Liver (tissue), 9 donors: ENCODE results near the gene MPPE1. TPM values are rescaled to one million over a fixed set of nuclear protein-coding genes. Genes with fewer than 3 reads are reported as not detected.

Source experiments
- DNase-seq: peaks from one replicate; pipeline ENCODE4 v3.0.0-alpha.2; 2017; ENCODE audit warnings: low spot score
- H3K27ac ChIP-seq, 2 donors: one replicate each; pipeline ENCODE4 v1.7.0; 2013; ENCODE audit warnings: inconsistent platforms in 2 of 2, low read length in 2 of 2, control low read depth in 1 of 2, low read depth in 1 of 2, mild to moderate bottlenecking in 1 of 2
- H3K27me3 ChIP-seq, 4 donors: one replicate each; pipeline versions ENCODE4 v1.6.1 to v1.7.0; 2013; ENCODE audit warnings: low read length in 3 of 4, inconsistent platforms in 1 of 4, mild to moderate bottlenecking in 1 of 4, moderate library complexity in 1 of 4; ENCODE audit not compliant: control insufficient read depth in 4 of 4, insufficient read depth in 4 of 4
- H3K36me3 ChIP-seq, 4 donors: one replicate each; pipeline versions ENCODE4 v1.6.1 to v1.7.0; 2013; ENCODE audit warnings: low read length in 3 of 4, mild to moderate bottlenecking in 3 of 4, low read depth in 1 of 4, moderate library complexity in 1 of 4; ENCODE audit not compliant: control insufficient read depth in 4 of 4, insufficient read depth in 3 of 4
- H3K4me1 ChIP-seq, 4 donors: one replicate each; pipeline versions ENCODE4 v1.6.1 to v1.7.0; 2013; ENCODE audit warnings: low read length in 3 of 4, mild to moderate bottlenecking in 3 of 4, moderate library complexity in 1 of 4; ENCODE audit not compliant: control insufficient read depth in 4 of 4, insufficient read depth in 4 of 4
- H3K4me3 ChIP-seq, 3 donors: one replicate each; pipeline versions ENCODE4 v1.6.1 to v1.7.0; 2013; ENCODE audit warnings: low read length in 3 of 3, control low read depth in 1 of 3, low read depth in 1 of 3, mild to moderate bottlenecking in 1 of 3
- H3K9ac ChIP-seq, 2 donors: one replicate each; pipeline ENCODE4 v1.7.0; 2013; ENCODE audit warnings: low read length in 2 of 2, mild to moderate bottlenecking in 2 of 2, moderate library complexity in 2 of 2, control low read depth in 1 of 2, low read depth in 1 of 2
- H3K9me3 ChIP-seq, 4 donors: one replicate each; pipeline versions ENCODE4 v1.6.1 to v1.7.0; 2013; ENCODE audit warnings: low read length in 3 of 4; ENCODE audit not compliant: control insufficient read depth in 4 of 4
- EGR1 ChIP-seq, 2 donors: IDR thresholded peaks; 2 replicates each; pipeline ENCODE4 v1.6.1; 2016 to 2018; ENCODE audit warnings: antibody characterized with exemption in 2 of 2, low read depth in 2 of 2
- FOXA1 ChIP-seq: IDR thresholded peaks from 2 replicates; pipeline ENCODE4 v1.6.1; 2016; ENCODE audit warnings: antibody characterized with exemption
- FOXA2 ChIP-seq: IDR thresholded peaks from 2 replicates; pipeline ENCODE4 v1.6.1; 2016; ENCODE audit warnings: antibody characterized with exemption
- GABPA ChIP-seq, 2 donors: IDR thresholded peaks in 1 of 2; conservative IDR thresholded peaks in 1 of 2; 2 replicates each; pipeline ENCODE4 v1.6.1; 2016; ENCODE audit warnings: antibody characterized with exemption in 2 of 2, mild to moderate bottlenecking in 1 of 2, moderate library complexity in 1 of 2
- HNF4A ChIP-seq, 2 donors: conservative IDR thresholded peaks; 2 replicates each; pipeline ENCODE4 v1.6.1; 2016; ENCODE audit warnings: antibody characterized with exemption in 2 of 2, mild to moderate bottlenecking in 2 of 2
- HNF4G ChIP-seq: IDR thresholded peaks from 2 replicates; pipeline ENCODE4 v1.6.1; 2016; ENCODE audit warnings: antibody characterized with exemption
- JUND ChIP-seq, 2 donors: IDR thresholded peaks; 2 replicates each; pipeline ENCODE4 v1.6.1; 2016; ENCODE audit warnings: antibody characterized with exemption in 2 of 2
- NR2F2 ChIP-seq: IDR thresholded peaks from 2 replicates; pipeline ENCODE4 v1.6.1; 2016; ENCODE audit warnings: antibody characterized with exemption
- RAD21 ChIP-seq, 2 donors: IDR thresholded peaks; 2 replicates each; pipeline ENCODE4 v1.6.1; 2016; ENCODE audit warnings: antibody characterized with exemption in 2 of 2, mild to moderate bottlenecking in 2 of 2
- RXRA ChIP-seq, 2 donors: IDR thresholded peaks; 2 replicates each; pipeline ENCODE4 v1.6.1; 2017 to 2018; ENCODE audit warnings: antibody characterized with exemption in 2 of 2, mild to moderate bottlenecking in 1 of 2
- SP1 ChIP-seq: IDR thresholded peaks from 2 replicates; pipeline ENCODE4 v1.6.1; 2018; ENCODE audit warnings: antibody characterized with exemption, mild to moderate bottlenecking
- TAF1 ChIP-seq: conservative IDR thresholded peaks from 2 replicates; pipeline ENCODE4 v1.6.1; 2016; ENCODE audit warnings: antibody characterized with exemption, mild to moderate bottlenecking
- YY1 ChIP-seq: IDR thresholded peaks from 2 replicates; pipeline ENCODE4 v1.6.1; 2016; ENCODE audit warnings: antibody characterized with exemption, mild to moderate bottlenecking
- WGBS: extraction: QIAGEN DNeasy Blood & Tissue Kit; methylation state at CpG from one replicate; pipeline ENCODE4 v1.1.7; 2013; 5-methylcytosine and 5-hydroxymethylcytosine counted together
- polyA plus RNA-seq, 2 donors: library from polyadenylated mRNA; stranded (reverse) in 1 of 2; unstranded in 1 of 2; fragments of 200-250 nt in 1 of 2; fragments of >200 nt in 1 of 2; fragmentation: Nextera tagmentation in 1 of 2; extraction: Ambion mirVana in 1 of 2; gene quantifications; one replicate each; pipeline versions ENCODE4 v1.2.1 to v1.2.3, GENCODE V29; 2013 to 2015
- total RNA-seq, 2 donors: library from RNA; depleted of rRNA; stranded (reverse); fragments of >200 nt; gene quantifications; one replicate each; pipeline ENCODE4 v1.2.3, GENCODE V29; 2014
- TF ChIP-seq, protein P1 (sequence below): fragments of 150-350 bp; IDR thresholded peaks from 2 replicates; pipeline ENCODE4 v1.5.1; 2017; ENCODE audit warnings: improper control_type of control experiment, low read depth, low read length; ENCODE audit not compliant: missing input control
- TF ChIP-seq, protein P2 (sequence below): IDR thresholded peaks from 2 replicates; pipeline ENCODE4 v1.6.1; 2016; ENCODE audit warnings: antibody characterized with exemption, mild to moderate bottlenecking
- TF ChIP-seq, protein P3 (sequence below): IDR thresholded peaks from 2 replicates; pipeline ENCODE4 v1.6.1; 2016; ENCODE audit warnings: antibody characterized with exemption
- TF ChIP-seq, protein P4 (sequence below): IDR thresholded peaks from 2 replicates; pipeline ENCODE4 v1.6.1; 2016; ENCODE audit warnings: antibody characterized with exemption
- TF ChIP-seq, protein P5 (sequence below): IDR thresholded peaks from 2 replicates; pipeline ENCODE4 v1.6.1; 2016; ENCODE audit warnings: antibody characterized with exemption
- donor health status: healthy.
- donor health status: healthy.
- donor health status: healthy.
- donor health status: healthy.
- donor health status: healthy.

MPPE1 gene
- total and polyA plus RNA-seq, 4 donors: 9.8 to 31.6 (median 26.1) TPM

DNA sequence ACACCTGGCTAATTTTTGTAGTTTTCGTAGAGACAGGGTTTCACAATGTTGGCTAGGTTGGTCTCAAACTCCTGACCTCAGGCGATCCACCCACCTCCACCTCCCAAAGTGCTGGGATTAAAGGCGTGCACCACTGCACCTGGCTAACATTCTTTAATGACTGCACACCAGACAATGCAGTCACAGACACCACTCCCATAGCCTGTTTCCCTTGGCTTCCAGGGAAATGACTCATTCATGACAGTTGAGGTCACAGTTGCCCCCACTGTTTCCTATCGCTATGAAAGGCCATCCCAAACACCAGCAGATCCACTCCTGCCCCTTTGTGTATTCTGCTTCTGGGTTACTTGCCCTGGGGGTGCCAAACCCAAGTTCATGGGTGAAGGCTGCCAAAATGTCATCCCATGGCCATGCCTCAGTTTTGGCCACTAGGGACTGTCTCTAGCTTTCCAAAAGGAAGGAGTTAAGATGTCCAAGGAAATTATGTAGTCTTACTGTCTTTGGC lies 48.2 kb downstream of the MPPE1 start:
- Histone ChIP-seq H3K36me3 (no peaks in the 10 kb centered on the region), H3K27me3 (no peaks in the 10 kb centered on the region), H3K4me3 (no peak overlapping the region), H3K4me1 (peaks cover 0 to 3% (median 0%) of the 10 kb centered on the region in 4 donors), H3K27ac (no peak overlapping the region), H3K9ac (no peak overlapping the region), H3K9me3 (no peaks in the 10 kb centered on the region)
- no peak for DNase-seq
- WGBS: 81% methylated on average over 4 of the region's 4 CpGs
- TF ChIP-seq RAD21 (IDR thresholded peaks at IDR 0.05) (no peak), NR2F2 (no peak), TAF1 (no peak), RXRA (IDR thresholded peaks at IDR 0.05) (no peak)
- TF ChIP-seq, protein P1, sequence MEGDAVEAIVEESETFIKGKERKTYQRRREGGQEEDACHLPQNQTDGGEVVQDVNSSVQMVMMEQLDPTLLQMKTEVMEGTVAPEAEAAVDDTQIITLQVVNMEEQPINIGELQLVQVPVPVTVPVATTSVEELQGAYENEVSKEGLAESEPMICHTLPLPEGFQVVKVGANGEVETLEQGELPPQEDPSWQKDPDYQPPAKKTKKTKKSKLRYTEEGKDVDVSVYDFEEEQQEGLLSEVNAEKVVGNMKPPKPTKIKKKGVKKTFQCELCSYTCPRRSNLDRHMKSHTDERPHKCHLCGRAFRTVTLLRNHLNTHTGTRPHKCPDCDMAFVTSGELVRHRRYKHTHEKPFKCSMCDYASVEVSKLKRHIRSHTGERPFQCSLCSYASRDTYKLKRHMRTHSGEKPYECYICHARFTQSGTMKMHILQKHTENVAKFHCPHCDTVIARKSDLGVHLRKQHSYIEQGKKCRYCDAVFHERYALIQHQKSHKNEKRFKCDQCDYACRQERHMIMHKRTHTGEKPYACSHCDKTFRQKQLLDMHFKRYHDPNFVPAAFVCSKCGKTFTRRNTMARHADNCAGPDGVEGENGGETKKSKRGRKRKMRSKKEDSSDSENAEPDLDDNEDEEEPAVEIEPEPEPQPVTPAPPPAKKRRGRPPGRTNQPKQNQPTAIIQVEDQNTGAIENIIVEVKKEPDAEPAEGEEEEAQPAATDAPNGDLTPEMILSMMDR: no peak
- TF ChIP-seq, protein P2, sequence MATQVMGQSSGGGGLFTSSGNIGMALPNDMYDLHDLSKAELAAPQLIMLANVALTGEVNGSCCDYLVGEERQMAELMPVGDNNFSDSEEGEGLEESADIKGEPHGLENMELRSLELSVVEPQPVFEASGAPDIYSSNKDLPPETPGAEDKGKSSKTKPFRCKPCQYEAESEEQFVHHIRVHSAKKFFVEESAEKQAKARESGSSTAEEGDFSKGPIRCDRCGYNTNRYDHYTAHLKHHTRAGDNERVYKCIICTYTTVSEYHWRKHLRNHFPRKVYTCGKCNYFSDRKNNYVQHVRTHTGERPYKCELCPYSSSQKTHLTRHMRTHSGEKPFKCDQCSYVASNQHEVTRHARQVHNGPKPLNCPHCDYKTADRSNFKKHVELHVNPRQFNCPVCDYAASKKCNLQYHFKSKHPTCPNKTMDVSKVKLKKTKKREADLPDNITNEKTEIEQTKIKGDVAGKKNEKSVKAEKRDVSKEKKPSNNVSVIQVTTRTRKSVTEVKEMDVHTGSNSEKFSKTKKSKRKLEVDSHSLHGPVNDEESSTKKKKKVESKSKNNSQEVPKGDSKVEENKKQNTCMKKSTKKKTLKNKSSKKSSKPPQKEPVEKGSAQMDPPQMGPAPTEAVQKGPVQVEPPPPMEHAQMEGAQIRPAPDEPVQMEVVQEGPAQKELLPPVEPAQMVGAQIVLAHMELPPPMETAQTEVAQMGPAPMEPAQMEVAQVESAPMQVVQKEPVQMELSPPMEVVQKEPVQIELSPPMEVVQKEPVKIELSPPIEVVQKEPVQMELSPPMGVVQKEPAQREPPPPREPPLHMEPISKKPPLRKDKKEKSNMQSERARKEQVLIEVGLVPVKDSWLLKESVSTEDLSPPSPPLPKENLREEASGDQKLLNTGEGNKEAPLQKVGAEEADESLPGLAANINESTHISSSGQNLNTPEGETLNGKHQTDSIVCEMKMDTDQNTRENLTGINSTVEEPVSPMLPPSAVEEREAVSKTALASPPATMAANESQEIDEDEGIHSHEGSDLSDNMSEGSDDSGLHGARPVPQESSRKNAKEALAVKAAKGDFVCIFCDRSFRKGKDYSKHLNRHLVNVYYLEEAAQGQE: no peak

DNA sequence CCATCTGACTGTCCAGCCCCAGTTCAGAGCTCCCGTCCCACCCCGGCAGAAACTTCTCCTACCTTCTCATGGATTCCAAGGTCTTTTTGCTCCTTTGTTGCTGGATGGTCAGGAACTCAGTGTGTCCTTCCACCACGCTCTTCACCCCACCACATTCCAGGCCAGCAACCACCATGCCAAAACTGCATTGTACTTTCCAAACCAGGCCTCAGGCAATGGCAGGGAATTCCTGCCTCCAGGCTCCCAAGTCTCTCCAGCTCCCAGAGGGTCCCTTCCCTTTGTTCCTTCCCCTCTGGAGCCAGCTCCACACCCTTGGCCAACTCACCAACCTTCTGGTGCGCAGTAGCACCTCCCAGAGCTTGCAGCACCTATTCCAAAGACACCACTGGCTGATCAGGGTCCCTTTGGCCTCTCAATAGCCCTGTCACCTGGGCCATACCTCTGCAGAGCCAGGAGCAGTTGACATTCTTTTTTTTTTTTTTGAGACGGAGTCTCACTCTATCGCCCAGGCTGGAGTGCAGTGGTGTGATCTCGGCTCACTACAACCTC lies 48.8 kb downstream of the MPPE1 start:
- Histone ChIP-seq H3K36me3 (no peaks in the 10 kb centered on the region), H3K4me3 (no peak overlapping the region), H3K9me3 (no peaks in the 10 kb centered on the region), H3K4me1 (peaks cover 0 to 3% (median 0%) of the 10 kb centered on the region in 4 donors), H3K27ac (no peak overlapping the region), H3K27me3 (no peaks in the 10 kb centered on the region), H3K9ac (no peak overlapping the region)
- no peak for DNase-seq
- 94% methylated on average over 7 of the region's 7 CpGs for WGBS
- TF ChIP-seq, protein P1: no peak
- no peak for TF ChIP-seq YY1
- TF ChIP-seq NR2F2: no peak
- TF ChIP-seq GABPA (IDR thresholded peaks at IDR 0.05 in 1 of 2, conservative IDR thresholded peaks at IDR 0.05 in 1 of 2): no peak
- no peak for TF ChIP-seq RAD21 (IDR thresholded peaks at IDR 0.05)
- no peak for TF ChIP-seq TAF1
- TF ChIP-seq, protein P3, sequence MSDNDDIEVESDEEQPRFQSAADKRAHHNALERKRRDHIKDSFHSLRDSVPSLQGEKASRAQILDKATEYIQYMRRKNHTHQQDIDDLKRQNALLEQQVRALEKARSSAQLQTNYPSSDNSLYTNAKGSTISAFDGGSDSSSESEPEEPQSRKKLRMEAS: no peak
- TF ChIP-seq JUND (IDR thresholded peaks at IDR 0.05): no peak
- TF ChIP-seq HNF4A (conservative IDR thresholded peaks at IDR 0.05): no peak
- TF ChIP-seq, protein P2: no peak
- TF ChIP-seq, protein P4, sequence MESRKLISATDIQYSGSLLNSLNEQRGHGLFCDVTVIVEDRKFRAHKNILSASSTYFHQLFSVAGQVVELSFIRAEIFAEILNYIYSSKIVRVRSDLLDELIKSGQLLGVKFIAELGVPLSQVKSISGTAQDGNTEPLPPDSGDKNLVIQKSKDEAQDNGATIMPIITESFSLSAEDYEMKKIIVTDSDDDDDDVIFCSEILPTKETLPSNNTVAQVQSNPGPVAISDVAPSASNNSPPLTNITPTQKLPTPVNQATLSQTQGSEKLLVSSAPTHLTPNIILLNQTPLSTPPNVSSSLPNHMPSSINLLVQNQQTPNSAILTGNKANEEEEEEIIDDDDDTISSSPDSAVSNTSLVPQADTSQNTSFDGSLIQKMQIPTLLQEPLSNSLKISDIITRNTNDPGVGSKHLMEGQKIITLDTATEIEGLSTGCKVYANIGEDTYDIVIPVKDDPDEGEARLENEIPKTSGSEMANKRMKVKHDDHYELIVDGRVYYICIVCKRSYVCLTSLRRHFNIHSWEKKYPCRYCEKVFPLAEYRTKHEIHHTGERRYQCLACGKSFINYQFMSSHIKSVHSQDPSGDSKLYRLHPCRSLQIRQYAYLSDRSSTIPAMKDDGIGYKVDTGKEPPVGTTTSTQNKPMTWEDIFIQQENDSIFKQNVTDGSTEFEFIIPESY: no peak
- no peak for TF ChIP-seq SP1
- TF ChIP-seq, protein P5, sequence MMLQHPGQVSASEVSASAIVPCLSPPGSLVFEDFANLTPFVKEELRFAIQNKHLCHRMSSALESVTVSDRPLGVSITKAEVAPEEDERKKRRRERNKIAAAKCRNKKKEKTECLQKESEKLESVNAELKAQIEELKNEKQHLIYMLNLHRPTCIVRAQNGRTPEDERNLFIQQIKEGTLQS: no peak
- no peak for TF ChIP-seq HNF4G
- no peak for TF ChIP-seq RXRA (IDR thresholded peaks at IDR 0.05)
- TF ChIP-seq FOXA2: no peak
- TF ChIP-seq EGR1 (IDR thresholded peaks at IDR 0.05; ENCODE audit: low read depth in 2 of 2): no peak
- no peak for TF ChIP-seq FOXA1
